Skeletal muscle cell (primary cell): ENCODE results near the gene LRRC53.

Experiments used
- DNase-seq: peaks from one replicate; pipeline ENCODE4 v3.0.0-alpha.2; 2010; ENCODE audit warnings: low read depth
- H3K4me3 ChIP-seq: 2 replicates; pipeline ENCODE4 v1.5.1; 2011; ENCODE audit warnings: low read depth, mild to moderate bottlenecking, control low read depth, low read length, moderate library complexity

The LRRC53 gene

DNA sequence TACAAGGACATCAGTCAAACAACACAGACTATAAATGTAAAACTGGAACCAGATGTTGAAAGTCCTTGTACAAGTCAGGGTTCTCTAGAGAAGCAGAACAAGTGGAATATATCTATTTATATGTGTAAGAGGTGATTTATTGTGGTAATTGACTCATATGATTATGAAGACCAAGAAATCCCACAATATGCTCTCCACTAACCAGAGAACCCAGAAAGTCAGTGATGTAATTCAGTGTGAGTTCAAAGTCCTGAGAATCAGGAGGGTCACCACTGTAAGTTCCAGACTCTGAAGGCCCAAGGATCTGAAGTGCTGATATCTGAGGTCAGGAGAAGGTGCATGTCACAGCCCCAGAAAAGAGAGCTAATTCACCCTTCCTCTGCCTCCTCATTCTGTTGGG is 57.0 kb downstream of the LRRC53 start:
- DNase-seq: no peak
- no peak overlapping the region for H3K4me3 ChIP-seq

DNA sequence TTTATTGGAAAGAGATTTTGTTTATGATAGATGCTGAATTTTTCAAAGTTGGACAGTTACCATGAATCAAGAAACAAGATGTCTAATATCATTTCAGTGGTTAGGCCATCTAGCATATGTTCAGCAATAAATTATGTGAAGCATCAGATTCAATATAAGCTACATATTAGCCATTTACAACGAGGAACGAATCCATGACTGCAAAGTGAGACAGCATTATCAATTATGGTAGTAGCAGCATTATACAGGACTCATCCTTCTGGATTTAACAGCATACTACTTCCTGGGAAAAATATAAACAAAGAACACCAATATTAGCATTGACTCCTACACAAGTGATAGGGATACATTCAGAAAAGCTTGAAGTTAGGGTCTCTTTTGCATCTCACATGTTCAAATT is 59.1 kb downstream of the LRRC53 start:
- no peak for DNase-seq
- no peak overlapping the region for H3K4me3 ChIP-seq

- H3K4me3 ChIP-seq: no peak overlapping the region
- no peak for DNase-seq
These were observed 60.4 kb downstream of the LRRC53 start for GRCh38 chr1:74452035-74452434.

GRCh38 chr1:74437035-74437434 is 75.4 kb downstream of the LRRC53 start:
- DNase-seq: no peak

GRCh38 chr1:74436078-74436477 is 76.3 kb downstream of the LRRC53 start:
- no peak overlapping the region for H3K4me3 ChIP-seq
- DNase-seq: no peak

More at GRCh38 chr1:74437035-74437434, 75.4 kb downstream of the LRRC53 start:
- H3K4me3 ChIP-seq: no peak overlapping the region

GRCh38 chr1:74434321-74434720 is 78.1 kb downstream of the LRRC53 start:
- no peak for DNase-seq
- no peak overlapping the region for H3K4me3 ChIP-seq

- H3K4me3 ChIP-seq: no peak overlapping the region
These were observed 80.1 kb downstream of the LRRC53 start for GRCh38 chr1:74432325-74432724.

GRCh38 chr1:74431531-74431930 is 80.9 kb downstream of the LRRC53 start:
- H3K4me3 ChIP-seq: no peak overlapping the region
- no peak for DNase-seq

More at GRCh38 chr1:74432325-74432724, 80.1 kb downstream of the LRRC53 start:
- DNase-seq: no peak

DNA sequence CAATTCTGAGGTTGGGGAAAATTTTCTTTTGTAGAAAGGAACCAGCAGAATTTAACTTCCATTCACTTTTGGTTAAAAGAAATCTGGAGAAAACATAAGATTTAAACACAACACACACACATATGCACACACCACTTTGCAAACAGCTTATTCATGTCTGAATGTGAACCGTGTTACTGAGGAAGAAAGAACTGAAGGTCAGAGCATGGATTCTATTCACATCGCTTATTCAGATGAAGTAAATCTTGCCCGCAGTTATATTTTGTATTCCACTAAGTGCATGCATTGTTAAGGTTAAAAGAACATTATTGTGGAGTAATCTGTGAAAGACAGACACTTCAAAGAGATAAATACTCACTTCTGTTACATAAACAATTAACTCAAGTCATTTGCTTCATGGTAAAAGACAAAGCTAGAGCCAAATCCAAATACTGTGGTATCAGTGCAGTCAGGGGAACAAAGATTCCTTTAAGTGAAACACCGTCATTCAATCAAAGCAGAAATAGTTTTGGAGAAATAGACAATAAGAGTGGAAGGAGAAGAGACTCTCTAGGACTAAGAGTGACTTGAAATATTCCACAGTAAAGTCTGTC is 82.0 kb downstream of the LRRC53 start:
- DNase-seq: no peak
- H3K4me3 ChIP-seq: no peak overlapping the region

DNA sequence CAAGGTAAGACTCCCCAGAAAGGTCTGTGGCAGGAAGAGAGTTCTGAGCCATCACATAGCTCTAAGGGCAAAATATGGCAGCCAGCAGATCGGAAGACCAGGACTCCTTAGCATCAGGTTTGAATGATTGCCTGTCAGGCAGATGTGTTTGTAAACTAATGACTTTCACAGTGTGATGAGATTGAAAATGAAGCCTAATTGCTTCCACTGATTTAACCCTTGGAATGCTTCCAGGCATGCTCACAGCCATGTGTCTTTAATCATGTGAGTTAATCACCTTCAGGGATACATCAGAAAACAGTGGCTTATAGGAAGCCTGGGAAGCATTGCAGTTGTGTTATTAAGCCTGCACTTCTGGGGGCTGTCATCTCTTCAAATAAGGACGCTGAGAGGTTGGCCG is 82.8 kb downstream of the LRRC53 start:
- no peak overlapping the region for H3K4me3 ChIP-seq
- no peak for DNase-seq

DNA sequence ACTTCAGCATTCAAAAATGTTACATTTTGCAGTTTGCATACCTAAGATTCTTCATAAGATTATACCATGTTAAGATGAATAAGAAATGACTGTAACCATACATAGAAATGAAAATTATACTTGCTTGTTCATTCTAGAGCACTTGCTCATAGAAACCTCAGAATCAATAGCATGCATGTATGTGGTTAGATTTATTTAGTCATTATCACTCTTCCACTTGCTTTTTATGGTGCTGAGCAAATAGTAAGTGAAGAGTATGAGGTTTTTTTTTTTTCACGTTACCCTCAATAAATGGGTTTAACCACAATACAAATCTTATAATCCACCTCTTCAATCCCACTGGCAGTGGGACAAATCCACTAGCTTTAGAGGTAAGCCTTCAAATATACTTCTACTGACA is 84.7 kb downstream of the LRRC53 start:
- DNase-seq: no peak
- H3K4me3 ChIP-seq: no peak overlapping the region

DNA sequence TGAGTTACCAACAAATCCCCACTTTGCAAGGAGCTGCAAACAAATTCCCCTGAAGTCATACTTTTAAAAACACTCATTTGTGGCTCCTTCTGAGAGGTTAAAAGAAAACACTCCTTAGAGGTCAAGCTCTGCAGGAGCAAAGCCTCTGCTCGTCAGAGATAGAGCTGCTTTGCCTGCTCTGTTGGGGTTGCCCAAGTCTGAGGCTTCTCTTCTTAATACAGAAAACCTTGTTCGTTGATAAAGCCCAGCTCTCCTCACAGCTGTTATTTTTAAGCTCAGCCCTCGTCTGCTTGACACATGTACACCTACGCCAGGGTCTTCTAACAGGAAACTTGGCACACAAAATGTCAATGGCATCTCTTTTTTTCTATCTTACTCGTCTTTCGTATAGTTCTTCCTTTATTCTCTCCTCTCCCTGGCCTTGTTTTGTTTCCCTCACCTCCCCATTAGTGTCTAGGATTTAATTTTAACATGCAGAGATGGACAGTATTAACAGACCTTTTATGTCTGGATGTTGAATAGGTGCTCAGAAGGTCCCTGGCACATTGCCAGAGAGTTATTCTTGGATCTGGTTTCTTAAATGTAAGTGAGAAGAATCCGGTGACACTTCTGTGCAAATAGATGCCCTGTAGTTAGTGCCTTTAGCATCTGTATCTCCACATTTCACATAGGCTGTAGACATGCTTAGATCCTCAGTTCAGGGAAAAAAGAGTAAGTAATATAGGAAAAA is 86.0 kb downstream of the LRRC53 start:
- H3K4me3 ChIP-seq: no peak overlapping the region
- DNase-seq: no peak

GRCh38 chr1:74425676-74426075 is 86.7 kb downstream of the LRRC53 start:
- no peak for DNase-seq
- no peak overlapping the region for H3K4me3 ChIP-seq

DNA sequence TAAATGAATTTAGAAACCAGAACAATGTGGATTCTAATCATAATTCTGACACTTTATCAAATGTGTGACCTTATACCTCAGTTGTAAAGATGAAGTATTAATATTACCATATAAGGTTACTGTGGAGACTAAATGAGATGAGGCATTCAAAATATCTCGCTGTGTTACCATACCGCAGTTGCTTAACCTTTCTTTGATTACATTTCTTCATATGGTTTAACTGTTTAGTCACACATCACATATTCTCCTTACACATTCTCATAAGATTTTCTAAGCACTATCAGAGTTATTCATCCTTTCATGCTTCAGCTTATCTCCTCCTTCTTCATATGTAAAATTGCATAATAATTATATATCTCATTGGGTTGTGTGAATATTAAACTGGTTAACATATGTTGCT is 88.9 kb downstream of the LRRC53 start:
- H3K4me3 ChIP-seq: no peak overlapping the region
- no peak for DNase-seq

GRCh38 chr1:74422421-74423292 is 89.8 kb downstream of the LRRC53 start:
- no peak overlapping the region for H3K4me3 ChIP-seq
- peak; percentile 18 for DNase-seq

DNA sequence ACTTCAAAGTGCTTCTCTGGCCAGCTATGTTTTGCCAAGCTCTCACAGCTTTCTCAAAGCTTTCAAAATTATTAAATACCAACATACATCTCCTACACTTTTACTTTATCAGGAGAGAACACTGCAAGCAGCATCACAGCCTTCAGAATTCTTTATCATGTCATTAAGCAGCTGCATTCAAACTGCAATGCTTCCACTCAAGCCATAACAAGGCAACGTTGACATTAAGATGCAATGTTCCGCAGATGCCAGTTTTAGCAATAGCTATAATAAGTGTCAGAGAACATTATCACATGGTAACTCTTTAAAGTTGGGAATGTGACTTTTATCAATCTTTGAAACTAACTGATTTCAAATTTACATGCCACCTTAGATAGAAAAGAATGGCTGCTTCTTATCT is 91.9 kb downstream of the LRRC53 start:
- H3K4me3 ChIP-seq: no peak overlapping the region
- no peak for DNase-seq
